H1 (cell line): ENCODE data around the gene ITSN1. TPM values are rescaled to one million over a fixed set of nuclear protein-coding genes. Genes with fewer than 3 reads are reported as not detected.

Source experiments
- CHD7 ChIP-seq: fragments of 300-600 bp; sonication (generic); IDR thresholded peaks from 2 replicates; pipeline ENCODE4 v1.7.1; 2012; ENCODE audit warnings: low read length, moderate library complexity, mild to moderate bottlenecking, inconsistent platforms; ENCODE audit not compliant: insufficient replicate concordance
- HDAC2 ChIP-seq, 2 experiments: fragments of 300-600 bp in 1 of 2; sonication (generic) in 1 of 2; IDR thresholded peaks; 2 replicates each; pipeline ENCODE4 v1.6.1; 2011 to 2012; ENCODE audit warnings: low read depth in 2 of 2, low read length in 2 of 2, mild to moderate bottlenecking in 2 of 2, moderate library complexity in 2 of 2, borderline replicate concordance in 1 of 2, inconsistent platforms in 1 of 2
- HDAC6 ChIP-seq: IDR thresholded peaks from one replicate; pipeline ENCODE4 v1.7.1; 2012; ENCODE audit warnings: low read depth, mild to moderate bottlenecking, inconsistent platforms, low read length, moderate library complexity
- KDM1A ChIP-seq: fragments of 200-600, 300-600 bp; sonication (generic); IDR thresholded peaks from 2 replicates; pipeline ENCODE4 v1.7.1; 2016; ENCODE audit warnings: mild to moderate bottlenecking, low read length, borderline replicate concordance
- NRF1 ChIP-seq: IDR thresholded peaks from 2 replicates; pipeline ENCODE4 v1.6.1; 2011; ENCODE audit warnings: mild to moderate bottlenecking, low read depth, low read length, improper control_type of control experiment
- polyA plus RNA-seq, 7 experiments: library from polyadenylated mRNA; depleted of rRNA in 3 of 7; stranded (reverse) in 5 of 7; unstranded in 2 of 7; fragments of >200 nt in 5 of 7; fragments of 200-250 nt in 2 of 7; gene quantifications; 1 replicate in 5 of 7; 2 replicates in 1 of 7; 4 replicates in 1 of 7; pipeline versions ENCODE4 v1.2.1 to v1.2.3, GENCODE V29; 2011 to 2013; ENCODE audit warnings: missing spikeins in 2 of 7, mixed read lengths in 2 of 7
- total RNA-seq: library from RNA; stranded (reverse); fragmentation: NEBNext Ultra II Directional; extraction: Animal tissue kit (Norgen Biotek cat#: 25700); gene quantifications from 2 replicates; pipeline ENCODE4 v1.2.1, GENCODE V29; 2021
- TF ChIP-seq, protein P1 (sequence below), 3 experiments: IDR thresholded peaks; 1 replicate in 2 of 3; 2 replicates in 1 of 3; pipeline versions ENCODE4 v1.5.1 to v1.6.1; 2011; ENCODE audit warnings: low read length in 3 of 3, mild to moderate bottlenecking in 3 of 3, inconsistent platforms in 2 of 3, low read depth in 1 of 3, moderate library complexity in 1 of 3; ENCODE audit not compliant: insufficient read depth in 1 of 3; ENCODE audit errors: control extremely low read depth in 1 of 3

ITSN1 gene
- total and polyA plus RNA-seq, 2 of the 8 experiments (the other 6 are each of a cell fraction or from before 2014, with no cell fraction given), result 60.8 to 78.1 TPM

DNA sequence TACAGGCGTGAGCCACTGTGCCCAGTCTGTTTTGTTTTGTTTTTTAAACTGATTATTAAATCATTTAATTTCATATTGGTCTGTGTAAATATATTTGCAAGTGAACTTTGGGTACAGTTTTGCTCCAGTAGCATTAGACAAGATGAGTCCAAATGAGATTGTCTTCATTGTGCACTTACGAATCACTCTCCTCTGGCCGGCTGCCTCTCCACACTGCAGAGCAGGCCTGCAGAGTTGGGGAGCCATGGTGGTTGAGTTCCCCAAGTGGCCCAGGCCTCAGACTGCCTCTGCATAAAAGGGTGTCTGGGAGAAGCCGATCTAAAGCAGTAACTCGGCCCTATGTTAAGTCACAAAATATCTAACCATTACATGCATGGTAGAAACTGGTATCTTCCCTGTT lies 198.5 kb downstream of the ITSN1 start (continued):
- TF ChIP-seq CHD7 (no peak), HDAC2 (IDR thresholded peaks at IDR 0.05; ENCODE audit: borderline replicate concordance in 1 of 2, low read depth in 2 of 2, low read length in 2 of 2) (no peak), HDAC6 (no peak), KDM1A (no peak), NRF1 (no peak)
- TF ChIP-seq, protein P1, sequence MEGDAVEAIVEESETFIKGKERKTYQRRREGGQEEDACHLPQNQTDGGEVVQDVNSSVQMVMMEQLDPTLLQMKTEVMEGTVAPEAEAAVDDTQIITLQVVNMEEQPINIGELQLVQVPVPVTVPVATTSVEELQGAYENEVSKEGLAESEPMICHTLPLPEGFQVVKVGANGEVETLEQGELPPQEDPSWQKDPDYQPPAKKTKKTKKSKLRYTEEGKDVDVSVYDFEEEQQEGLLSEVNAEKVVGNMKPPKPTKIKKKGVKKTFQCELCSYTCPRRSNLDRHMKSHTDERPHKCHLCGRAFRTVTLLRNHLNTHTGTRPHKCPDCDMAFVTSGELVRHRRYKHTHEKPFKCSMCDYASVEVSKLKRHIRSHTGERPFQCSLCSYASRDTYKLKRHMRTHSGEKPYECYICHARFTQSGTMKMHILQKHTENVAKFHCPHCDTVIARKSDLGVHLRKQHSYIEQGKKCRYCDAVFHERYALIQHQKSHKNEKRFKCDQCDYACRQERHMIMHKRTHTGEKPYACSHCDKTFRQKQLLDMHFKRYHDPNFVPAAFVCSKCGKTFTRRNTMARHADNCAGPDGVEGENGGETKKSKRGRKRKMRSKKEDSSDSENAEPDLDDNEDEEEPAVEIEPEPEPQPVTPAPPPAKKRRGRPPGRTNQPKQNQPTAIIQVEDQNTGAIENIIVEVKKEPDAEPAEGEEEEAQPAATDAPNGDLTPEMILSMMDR (IDR thresholded peaks at IDR 0.05; ENCODE audit: control extremely low read depth in 1 of 3, insufficient read depth in 1 of 3, low read depth in 1 of 3, low read length in 3 of 3), result no peak
- TF ChIP-seq, all 59 proteins: peak for 0
